Neuronal stem cell (in vitro differentiated cells): ENCODE measurements around the gene SIGLEC6.

Experiments
- DNase-seq: peaks from one replicate; pipeline ENCODE4 v3.0.0-alpha.2; 2013; ENCODE audit warnings: low spot score
- H2AFZ ChIP-seq: one replicate; pipeline ENCODE4 v1.6.1; 2013; ENCODE audit warnings: mild to moderate bottlenecking, low read length, inconsistent platforms
- H2AK5ac ChIP-seq: 2 replicates; pipeline ENCODE4 v1.6.1; 2013; ENCODE audit warnings: low read depth, mild to moderate bottlenecking, inconsistent platforms, low read length, moderate library complexity, mixed read lengths
- H2BK120ac ChIP-seq: 2 replicates; pipeline ENCODE4 v1.6.1; 2013; ENCODE audit warnings: low read depth, mild to moderate bottlenecking, inconsistent platforms, low read length, moderate library complexity, mixed read lengths
- H2BK12ac ChIP-seq: one replicate; pipeline ENCODE4 v1.6.1; 2013; ENCODE audit warnings: low read length, inconsistent platforms
- H2BK15ac ChIP-seq: 2 replicates; pipeline ENCODE4 v1.6.1; 2013; ENCODE audit warnings: mild to moderate bottlenecking, low read length, inconsistent platforms, mixed read lengths
- H2BK5ac ChIP-seq: one replicate; pipeline ENCODE4 v1.6.1; 2013; ENCODE audit warnings: inconsistent platforms, mild to moderate bottlenecking, low read length, moderate library complexity
- H3K14ac ChIP-seq: one replicate; pipeline ENCODE4 v1.6.1; 2013; ENCODE audit warnings: low read length, inconsistent platforms
- H3K18ac ChIP-seq: 2 replicates; pipeline ENCODE4 v1.6.1; 2013; ENCODE audit warnings: low read length, inconsistent platforms
- H3K23ac ChIP-seq: 2 replicates; pipeline ENCODE4 v1.6.1; 2013; ENCODE audit warnings: low read depth, mild to moderate bottlenecking, mixed read lengths, low read length, inconsistent platforms; ENCODE audit not compliant: poor library complexity
- H3K27ac ChIP-seq: replicated peaks from 3 replicates; pipeline ENCODE4 v1.5.1; 2013; ENCODE audit warnings: low read length, inconsistent platforms
- H3K27me3 ChIP-seq, 3 experiments: 2 replicates each; pipeline ENCODE4 v1.6.1; 2013; ENCODE audit warnings: low read length in 3 of 3, mild to moderate bottlenecking in 2 of 3, inconsistent platforms in 1 of 3, low read depth in 1 of 3, mixed read lengths in 1 of 3, moderate library complexity in 1 of 3; ENCODE audit not compliant: control insufficient read depth in 3 of 3, insufficient read depth in 3 of 3
- H3K36me3 ChIP-seq, 2 donors: replicated peaks in 1 of 2; 2 replicates each; pipeline ENCODE4 v1.6.1; 2013; ENCODE audit warnings: low read length in 2 of 2; ENCODE audit not compliant: control insufficient read depth in 2 of 2, insufficient read depth in 2 of 2
- H3K4ac ChIP-seq: 2 replicates; pipeline ENCODE4 v1.6.1; 2013; ENCODE audit warnings: inconsistent platforms, mild to moderate bottlenecking, low read length, moderate library complexity
- H3K4me1 ChIP-seq, 2 donors: 1 replicate in 1 of 2; 2 replicates in 1 of 2; pipeline ENCODE4 v1.6.1; 2013; ENCODE audit warnings: low read length in 2 of 2, low read depth in 1 of 2; ENCODE audit not compliant: control insufficient read depth in 2 of 2, insufficient read depth in 1 of 2
- H3K4me2 ChIP-seq: one replicate; pipeline ENCODE4 v1.6.1; 2013; ENCODE audit warnings: mild to moderate bottlenecking, low read length, inconsistent platforms; ENCODE audit not compliant: insufficient read depth, poor library complexity, severe bottlenecking
- H3K4me3 ChIP-seq, 2 donors: 2 replicates each; pipeline ENCODE4 v1.5.1; 2013; ENCODE audit warnings: low read length in 2 of 2, mild to moderate bottlenecking in 2 of 2, inconsistent platforms in 1 of 2, moderate library complexity in 1 of 2
- H3K79me1 ChIP-seq: one replicate; pipeline ENCODE4 v1.6.1; 2013; ENCODE audit warnings: low read depth, mild to moderate bottlenecking, inconsistent platforms, low read length, moderate library complexity
- H3K9ac ChIP-seq: one replicate; pipeline ENCODE4 v1.6.1; 2013; ENCODE audit warnings: mild to moderate bottlenecking, low read depth, low read length, inconsistent platforms; ENCODE audit not compliant: poor library complexity
- H3K9me3 ChIP-seq, 2 donors: replicated peaks in 1 of 2; 2 replicates each; pipeline versions ENCODE3 to v1.6.1; 2013; ENCODE audit warnings: low read length in 2 of 2, mild to moderate bottlenecking in 2 of 2, inconsistent platforms in 1 of 2, low read depth in 1 of 2, mixed read lengths in 1 of 2, moderate library complexity in 1 of 2; ENCODE audit not compliant: control insufficient read depth in 2 of 2, insufficient read depth in 1 of 2
- H4K8ac ChIP-seq: one replicate; pipeline ENCODE4 v1.6.1; 2013; ENCODE audit warnings: low read depth, mild to moderate bottlenecking, inconsistent platforms, low read length, moderate library complexity
- H4K91ac ChIP-seq: one replicate; pipeline ENCODE4 v1.6.1; 2013; ENCODE audit warnings: low read length, low read depth, mild to moderate bottlenecking, inconsistent platforms; ENCODE audit not compliant: poor library complexity
- WGBS, 2 donors: extraction: QIAGEN DNeasy Blood & Tissue Kit; methylation state at CpG; one replicate each; pipeline ENCODE4 v1.1.7; 2013; ENCODE audit warnings: missing lambda C conversion rate in 2 of 2, mixed read lengths in 1 of 2; ENCODE audit not compliant: insufficient read length in 2 of 2, insufficient replicate concordance in 1 of 2; ENCODE audit errors: extremely low coverage in 2 of 2; 5-methylcytosine and 5-hydroxymethylcytosine counted together

Gene SIGLEC6

GRCh38 chr19:51505904-51506303 is 25.6 kb downstream of the SIGLEC6 start:
- H3K14ac ChIP-seq = no peak overlapping the region
- H3K79me1 ChIP-seq = no peaks in the 10 kb centered on the region
- H2BK12ac ChIP-seq = no peak overlapping the region
- no peaks in the 10 kb centered on the region for H3K4me1 ChIP-seq
- DNase-seq = no peak
- H3K4me3 ChIP-seq = no peak overlapping the region
- no peak overlapping the region for H3K23ac ChIP-seq
- H3K9ac ChIP-seq = no peak overlapping the region
- H3K4me2 ChIP-seq = no peak overlapping the region
- no peak overlapping the region for H2AFZ ChIP-seq
- H3K18ac ChIP-seq = no peak overlapping the region
- no peak overlapping the region for H2AK5ac ChIP-seq
- WGBS, 2 donors = no CpG with 5 or more reads among the region's 3 CpGs
- peaks cover 0 to 33% of the 10 kb centered on the region in 2 donors for H3K9me3 ChIP-seq
- H3K4ac ChIP-seq = no peak overlapping the region
- H2BK5ac ChIP-seq = no peak overlapping the region
- peaks cover 0 to 26% (median 1%) of the 10 kb centered on the region in 3 experiments for H3K27me3 ChIP-seq
- H4K8ac ChIP-seq = no peak overlapping the region
- no peak overlapping the region for H2BK15ac ChIP-seq
- no peak overlapping the region for H2BK120ac ChIP-seq
- no peaks in the 10 kb centered on the region for H3K36me3 ChIP-seq
- no peak overlapping the region for H3K27ac ChIP-seq
- no peak overlapping the region for H4K91ac ChIP-seq

GRCh38 chr19:51503896-51504295 is 27.6 kb downstream of the SIGLEC6 start:
- Histone ChIP-seq H3K23ac (no peak overlapping the region), H4K91ac (no peak overlapping the region), H3K14ac (no peak overlapping the region), H2BK12ac (no peak overlapping the region), H2BK15ac (no peak overlapping the region), H3K27me3 (peaks cover 0 to 18% (median 1%) of the 10 kb centered on the region in 3 experiments), H2AFZ (no peak overlapping the region), H3K18ac (no peak overlapping the region), H3K4me1 (no peaks in the 10 kb centered on the region), H4K8ac (no peak overlapping the region), H3K4me2 (no peak overlapping the region), H3K9me3 (peaks cover 0 to 41% of the 10 kb centered on the region in 2 donors), H3K36me3 (no peaks in the 10 kb centered on the region), H3K4me3 (no peak overlapping the region), H2AK5ac (no peak overlapping the region), H3K79me1 (no peaks in the 10 kb centered on the region), H3K4ac (no peak overlapping the region), H3K27ac (no peak overlapping the region), H2BK120ac (no peak overlapping the region), H3K9ac (no peak overlapping the region), H2BK5ac (no peak overlapping the region)
- no CpG with 5 or more reads among the region's 3 CpGs for WGBS, 2 donors
- no peak for DNase-seq

GRCh38 chr19:51503286-51503817 is 28.1 kb downstream of the SIGLEC6 start:
- WGBS, 2 donors = no CpG with 5 or more reads among the region's 5 CpGs
- Histone ChIP-seq H2BK15ac (no peak overlapping the region), H3K23ac (no peak overlapping the region), H2BK5ac (no peak overlapping the region), H3K4me3 (no peak overlapping the region), H3K14ac (no peak overlapping the region), H3K27ac (no peak overlapping the region), H3K4me1 (no peaks in the 10 kb centered on the region), H3K27me3 (peaks cover 0 to 13% (median 1%) of the 10 kb centered on the region in 3 experiments), H3K79me1 (no peaks in the 10 kb centered on the region), H2AFZ (no peak overlapping the region), H3K9ac (no peak overlapping the region), H3K18ac (no peak overlapping the region), H3K4ac (no peak overlapping the region), H3K36me3 (no peaks in the 10 kb centered on the region), H2AK5ac (no peak overlapping the region), H2BK120ac (no peak overlapping the region), H4K91ac (no peak overlapping the region), H3K4me2 (no peak overlapping the region), H3K9me3 (peaks cover 0 to 38% of the 10 kb centered on the region in 2 donors), H2BK12ac (no peak overlapping the region), H4K8ac (no peak overlapping the region)
- DNase-seq = no peak

- no peak within 1 kb of the TSS for H3K9ac ChIP-seq
- no peak within 1 kb of the TSS for H4K8ac ChIP-seq
- H2AFZ ChIP-seq = no peak within 1 kb of the TSS
- no peak within 1 kb of the TSS for H3K4me3 ChIP-seq
- no peak within 1 kb of the TSS for H3K4me2 ChIP-seq
- H4K91ac ChIP-seq = no peak within 1 kb of the TSS
- no peaks in the 10 kb centered on the region for H3K36me3 ChIP-seq
- no peak within 1 kb of the TSS for H2BK5ac ChIP-seq
- no peak within 1 kb of the TSS for H2BK12ac ChIP-seq
- no peak within 1 kb of the TSS for H2AK5ac ChIP-seq
- peaks cover 0 to 44% of the 10 kb centered on the region in 2 donors for H3K9me3 ChIP-seq
- H3K14ac ChIP-seq = no peak within 1 kb of the TSS
- no peak within 1 kb of the TSS for H3K18ac ChIP-seq
- H3K4me1 ChIP-seq = no peaks in the 10 kb centered on the region
- no peak within 1 kb of the TSS for H3K4ac ChIP-seq
- no peak within 1 kb of the TSS for H3K23ac ChIP-seq
- H2BK15ac ChIP-seq = no peak within 1 kb of the TSS
- H3K79me1 ChIP-seq = no peaks in the 10 kb centered on the region
- no CpG with 5 or more reads among the region's 12 CpGs for WGBS, 2 donors
- peaks cover 0 to 6% (median 1%) of the 10 kb centered on the region in 3 experiments for H3K27me3 ChIP-seq
- H2BK120ac ChIP-seq = no peak within 1 kb of the TSS
- no peak for DNase-seq
- no peak within 1 kb of the TSS for H3K27ac ChIP-seq
Measured at GRCh38 chr19:51501594-51502263, 29.7 kb downstream of the SIGLEC6 start, which contains the start of gene SIGLEC12. SIGLEC12 (minus strand) TSS chr19:51501800; CDS start chr19:51501733, 67 bp downstream.
